ENCODE measurements around the gene CNPY3.

The CNPY3 gene

GRCh38 chr6:42984924-42985475, 55.7 kb downstream of the CNPY3 start:
- Histone ChIP-seq H2AFZ (peak overlapping the region; percentile 89), H3K9ac (peak overlapping the region; percentile 32), H3K4me1 (peaks cover 19% of the 10 kb centered on the region), H3K36me3 (ENCODE audit: control insufficient read depth, insufficient read depth, low read length) (no peaks in the 10 kb centered on the region), H3K79me2 (peaks cover 24% of the 10 kb centered on the region), H3K4me3 (ENCODE audit: low read depth, low read length) (peak overlapping the region; percentile 85), H3K27ac (peak overlapping the region; percentile 61), H3K27me3 (ENCODE audit: control insufficient read depth, insufficient read depth, low read length) (no peaks in the 10 kb centered on the region), H3K4me2 (ENCODE audit: low read length) (peak overlapping the region; percentile 91), H3K9me3 (ENCODE audit: control insufficient read depth, low read length) (no peaks in the 10 kb centered on the region)
- TF ChIP-seq CTCF (IDR thresholded peaks at IDR 0.05): no peak

GRCh38 chr6:42987533-42988451, 58.5 kb downstream of the CNPY3 start:
- Histone ChIP-seq H3K4me1 (peaks cover 19% of the 10 kb centered on the region), H3K9ac (no peak overlapping the region)

GRCh38 chr6:42988486-42989020, 59.3 kb downstream of the CNPY3 start:
- H3K4me2 ChIP-seq (ENCODE audit: low read length): no peak overlapping the region
- H3K79me2 ChIP-seq: peaks cover 16% of the 10 kb centered on the region
- H3K9ac ChIP-seq: no peak overlapping the region
- no peaks in the 10 kb centered on the region for H3K9me3 ChIP-seq (ENCODE audit: control insufficient read depth, low read length)
- H2AFZ ChIP-seq: no peak overlapping the region
- TF ChIP-seq CTCF (IDR thresholded peaks at IDR 0.05): no peak
- no peak overlapping the region for H3K27ac ChIP-seq
- H3K36me3 ChIP-seq (ENCODE audit: control insufficient read depth, insufficient read depth, low read length): no peaks in the 10 kb centered on the region
- no peaks in the 10 kb centered on the region for H3K27me3 ChIP-seq (ENCODE audit: control insufficient read depth, insufficient read depth, low read length)
- H3K4me3 ChIP-seq (ENCODE audit: low read depth, low read length): no peak overlapping the region
- H3K4me1 ChIP-seq: peaks cover 16% of the 10 kb centered on the region

More at GRCh38 chr6:42987533-42988451, 58.5 kb downstream of the CNPY3 start:
- peaks cover 18% of the 10 kb centered on the region for H3K79me2 ChIP-seq
- no peak overlapping the region for H3K4me3 ChIP-seq (ENCODE audit: low read depth, low read length)
- no peak overlapping the region for H2AFZ ChIP-seq
- no peaks in the 10 kb centered on the region for H3K36me3 ChIP-seq (ENCODE audit: control insufficient read depth, insufficient read depth, low read length)
- H3K27me3 ChIP-seq (ENCODE audit: control insufficient read depth, insufficient read depth, low read length): no peaks in the 10 kb centered on the region
- no peak overlapping the region for H3K4me2 ChIP-seq (ENCODE audit: low read length)
- TF ChIP-seq CTCF (IDR thresholded peaks at IDR 0.05): no peak
- H3K27ac ChIP-seq: no peak overlapping the region
- no peaks in the 10 kb centered on the region for H3K9me3 ChIP-seq (ENCODE audit: control insufficient read depth, low read length)

Measured in parathyroid adenoma (tissue), 2 donors.